GM21515 (cell line): Measurements from ENCODE around the gene PIK3CD.
"Not testable (repeated sequence)": the region's sequence is repeated elsewhere in the genome, so short reads cannot be mapped to it uniquely, and the experiment has no call there.

Source experiments
- ATAC-seq: cut with Tn5 transposase; IDR thresholded peaks from one replicate; pipeline ENCODE4 v1.9.1; 2021; ENCODE audit not compliant: unreplicated experiment

Gene PIK3CD

GRCh38 chr1:9731051-9731537 is 79.6 kb downstream of the PIK3CD start:
- ATAC-seq = no peak

GRCh38 chr1:9731561-9731960 is 80.0 kb downstream of the PIK3CD start:
- ATAC-seq = no peak

- ATAC-seq = no peak
Observed at GRCh38 chr1:9732123-9732971, 80.8 kb downstream of the PIK3CD start.

GRCh38 chr1:9733160-9733789 is 81.7 kb downstream of the PIK3CD start:
- no peak for ATAC-seq

- no peak for ATAC-seq
Observed at GRCh38 chr1:9735800-9736199, 84.3 kb downstream of the PIK3CD start.

GRCh38 chr1:9736241-9736640 is 84.7 kb downstream of the PIK3CD start:
- no peak for ATAC-seq

GRCh38 chr1:9737057-9737456 is 85.5 kb downstream of the PIK3CD start:
- no peak for ATAC-seq

- no peak for ATAC-seq
Observed at GRCh38 chr1:9737671-9738070, 86.1 kb downstream of the PIK3CD start.

GRCh38 chr1:9744106-9744799 is 92.7 kb downstream of the PIK3CD start:
- ATAC-seq = no peak

- ATAC-seq = no peak
Observed at GRCh38 chr1:9746211-9746610, 94.7 kb downstream of the PIK3CD start.

GRCh38 chr1:9746651-9747050 is 95.1 kb downstream of the PIK3CD start:
- ATAC-seq = no peak

- not testable (repeated sequence) for ATAC-seq
Observed at GRCh38 chr1:9748391-9748790, 96.9 kb downstream of the PIK3CD start.

GRCh38 chr1:9749361-9749760 is 97.8 kb downstream of the PIK3CD start:
- ATAC-seq = no peak

GRCh38 chr1:9751971-9752370 is 100.4 kb downstream of the PIK3CD start:
- no peak for ATAC-seq

GRCh38 chr1:9753121-9753531 is 101.6 kb downstream of the PIK3CD start:
- no peak for ATAC-seq

GRCh38 chr1:9755441-9755995 is 104.0 kb downstream of the PIK3CD start:
- no peak for ATAC-seq

- no peak for ATAC-seq
Observed at GRCh38 chr1:9758559-9759121, 107.1 kb downstream of the PIK3CD start.

GRCh38 chr1:9759939-9760338 is 108.4 kb downstream of the PIK3CD start:
- ATAC-seq = no peak

- no peak for ATAC-seq
Observed at GRCh38 chr1:9760824-9761223, 109.3 kb downstream of the PIK3CD start.

- ATAC-seq = no peak
Observed at GRCh38 chr1:9761855-9762254, 110.3 kb downstream of the PIK3CD start.

- ATAC-seq = not testable (repeated sequence)
Observed at GRCh38 chr1:9762446-9762845, 110.9 kb downstream of the PIK3CD start.
